Measurements from ENCODE around the gene CD9. TPM values are rescaled to one million over a fixed set of nuclear protein-coding genes. Genes with fewer than 3 reads are reported as not detected.

Gene CD9
- total and polyA plus RNA-seq, 2 of the 8 experiments (the other 6 are each of a cell fraction or from before 2014, with no cell fraction given): 168 to 319 TPM

DNA sequence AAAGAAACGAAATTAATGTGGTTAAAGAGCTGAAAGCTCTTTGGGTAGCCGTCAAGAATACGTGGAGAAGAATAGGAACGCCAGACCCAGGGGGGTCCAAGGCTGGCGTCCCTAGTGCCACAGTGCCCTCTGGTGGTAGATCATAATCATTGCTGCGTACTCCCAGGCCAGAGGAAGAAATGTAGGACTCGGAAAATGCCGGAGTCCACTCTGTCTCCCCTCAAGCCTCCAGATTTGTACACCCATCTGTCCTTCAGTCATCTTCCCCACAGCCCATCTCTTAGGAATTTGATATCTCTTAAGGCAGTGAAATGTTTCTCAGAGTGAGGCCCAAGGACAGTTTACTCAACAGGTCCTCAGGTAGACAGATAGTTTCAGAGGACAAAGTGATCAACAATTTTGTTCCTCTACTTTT lies 84.9 kb downstream of the CD9 start (continued):
- TF ChIP-seq BRCA1 (IDR thresholded peaks at IDR 0.05; ENCODE audit: low read depth, low read length) (no peak), CEBPB (IDR thresholded peaks at IDR 0.05; ENCODE audit: low read depth, low read length) (no peak), TCF12 (IDR thresholded peaks at IDR 0.05; ENCODE audit: low read depth, low read length) (no peak), POU5F1 (IDR thresholded peaks at IDR 0.05; ENCODE audit: low read depth, low read length) (no peak), YY1 (IDR thresholded peaks at IDR 0.05; ENCODE audit: low read depth, low read length) (0 out of 2 replicates have a peak, but pooled peaks have one; percentile 14), SIRT6 (IDR thresholded peaks at IDR 0.05; ENCODE audit: low read length) (no peak), BACH1 (IDR thresholded peaks at IDR 0.05; ENCODE audit: low read length) (no peak), CREB1 (IDR thresholded peaks at IDR 0.05) (peak; percentile 21; the same call in 1 of the 2 replicates)

Data from H1 (cell line).